H54 (cell line): Measurements from ENCODE around the gene KPNA2.
"Not testable (repeated sequence)": the region's sequence is repeated elsewhere in the genome, so short reads cannot be mapped to it uniquely, and the experiment has no call there.

Source experiments
- DNase-seq: peaks from one replicate; pipeline ENCODE4 v3.0.0; 2011; ENCODE audit warnings: low spot score, mixed read lengths; ENCODE audit not compliant: insufficient read length
- FAIRE-seq: peaks from 3 replicates; lab custom pipeline; 2011; peaks lifted over from hg19 to GRCh38; lab: Jason Lieb, UNC
- POLR2A ChIP-seq: IDR thresholded peaks from 2 replicates; pipeline ENCODE4 v1.6.1; 2011; ENCODE audit warnings: low read depth, mild to moderate bottlenecking, low read length

The KPNA2 gene

DNA sequence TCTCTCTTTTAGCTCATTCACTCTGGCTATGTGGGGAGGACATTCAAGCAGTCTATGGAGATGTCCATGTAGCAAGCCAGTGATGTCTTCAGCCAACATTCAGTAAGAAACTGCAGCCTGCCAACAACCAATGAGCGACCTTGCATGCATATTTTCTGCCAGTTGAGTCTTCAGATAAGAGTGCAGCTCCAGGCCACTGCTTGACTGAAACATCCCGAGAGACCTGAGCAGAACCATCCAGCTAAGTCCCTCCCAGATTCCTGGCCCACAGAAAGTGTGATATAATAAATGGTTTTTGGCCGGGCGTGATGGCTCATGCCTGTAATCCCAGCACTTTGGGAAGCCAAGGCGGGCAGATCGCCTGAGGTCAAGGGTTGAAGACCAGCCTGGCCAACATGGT lies 28.7 kb upstream of the KPNA2 start:
- DNase-seq (no peak), FAIRE-seq (no peak)
- TF ChIP-seq POLR2A, result no peak

DNA sequence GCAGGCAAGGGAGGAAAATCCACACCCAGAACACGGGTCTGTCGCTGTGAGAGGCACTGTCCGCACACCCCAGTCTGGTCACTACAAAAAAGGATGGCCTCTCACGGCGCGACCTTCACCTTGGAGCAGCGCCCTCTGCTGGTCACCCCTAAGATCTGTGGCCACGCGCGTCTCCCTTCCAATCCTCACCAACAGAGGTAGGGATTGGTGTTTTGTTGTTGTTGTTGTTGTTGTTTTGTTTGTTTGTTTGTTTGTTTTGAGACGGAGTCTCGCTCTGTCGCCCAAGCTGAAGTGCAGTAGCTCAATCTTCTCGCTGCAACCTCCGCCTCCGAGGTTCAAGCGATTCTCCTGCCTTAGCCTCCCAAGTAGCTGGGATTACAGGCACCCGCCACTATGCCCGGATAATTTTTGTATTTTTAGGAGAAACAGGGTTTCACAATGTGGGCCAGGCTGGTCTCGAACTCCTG lies 24.3 kb upstream of the KPNA2 start:
- DNase-seq (peak; percentile 67), FAIRE-seq (no peak)
- TF ChIP-seq POLR2A, result no peak

DNA sequence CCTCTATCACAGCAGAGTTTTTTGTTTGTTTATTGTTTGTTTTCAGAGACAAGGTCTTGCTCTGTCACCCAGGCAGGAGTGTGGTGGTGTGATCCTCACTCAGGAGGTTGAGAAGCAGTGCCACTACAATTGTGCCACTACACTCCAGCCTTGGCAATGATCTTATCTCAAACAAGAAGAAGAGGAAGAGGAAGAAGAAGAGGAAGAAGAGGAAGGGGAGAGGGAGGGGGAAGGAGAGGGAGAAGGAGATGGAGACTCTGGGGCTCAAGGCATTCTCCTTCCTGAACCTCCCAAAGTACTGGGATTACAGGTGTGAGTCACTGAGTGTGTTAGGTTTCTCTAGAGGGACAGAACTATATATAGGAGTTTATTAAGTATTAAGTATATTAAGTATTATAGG lies 22.1 kb upstream of the KPNA2 start:
- no peak for DNase-seq
- FAIRE-seq, result no peak
- no peak for TF ChIP-seq POLR2A

DNA sequence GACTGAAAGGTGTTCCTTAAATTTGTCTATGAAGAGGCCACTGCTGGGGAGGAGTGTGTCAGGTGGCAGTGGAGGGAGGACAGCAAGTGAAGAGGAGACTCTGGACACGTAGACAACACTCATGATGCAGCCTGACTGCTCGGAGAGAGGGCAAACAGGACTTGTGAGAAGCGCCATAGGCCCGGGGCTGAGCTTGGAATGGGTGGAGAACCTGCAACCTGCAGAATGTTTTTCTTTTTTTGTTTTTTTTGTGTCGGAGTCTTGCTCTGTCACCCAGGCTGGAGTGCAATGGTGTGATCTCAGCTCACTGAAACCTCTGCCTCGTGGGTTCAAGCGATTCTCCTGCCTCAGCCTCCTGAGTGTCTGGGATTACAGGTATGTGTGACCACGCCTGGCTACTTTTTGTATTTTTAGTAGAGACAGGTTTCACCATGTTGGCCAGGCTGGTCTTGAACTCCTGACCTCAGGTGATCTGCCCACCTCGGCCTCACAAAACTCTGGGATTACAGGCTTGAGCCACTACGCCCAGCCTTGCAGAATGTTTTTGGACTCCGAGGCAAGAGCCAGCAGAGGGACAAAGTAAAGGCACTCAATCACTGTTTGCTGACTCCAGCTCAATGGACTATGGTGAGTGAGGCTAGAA lies 20.3 kb upstream of the KPNA2 start:
- TF ChIP-seq POLR2A, result no peak
- FAIRE-seq, result no peak

DNA sequence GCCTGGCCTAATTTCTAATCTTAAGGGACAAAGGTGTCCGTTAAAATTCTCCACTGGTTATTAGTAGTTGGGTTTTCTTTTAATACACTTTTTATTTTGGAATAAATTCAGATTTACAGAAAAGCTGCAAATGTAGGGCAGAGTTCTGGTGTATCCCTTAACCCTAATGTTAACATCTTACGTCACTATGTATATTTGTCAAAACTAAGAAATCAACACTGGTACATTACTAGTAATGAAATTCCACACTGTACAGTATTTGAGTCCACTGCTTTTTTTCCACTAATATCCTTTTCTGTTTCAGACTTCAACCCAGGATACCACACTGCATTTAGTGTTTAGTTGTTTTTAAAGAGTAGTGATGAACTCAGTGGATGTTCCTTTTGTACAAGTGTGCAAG lies 18.7 kb upstream of the KPNA2 start:
- FAIRE-seq (no peak), DNase-seq (no peak)
- TF ChIP-seq POLR2A, result no peak

More for the DNA sequence above, 20.3 kb upstream of the KPNA2 start:
- DNase-seq, result no peak

DNA sequence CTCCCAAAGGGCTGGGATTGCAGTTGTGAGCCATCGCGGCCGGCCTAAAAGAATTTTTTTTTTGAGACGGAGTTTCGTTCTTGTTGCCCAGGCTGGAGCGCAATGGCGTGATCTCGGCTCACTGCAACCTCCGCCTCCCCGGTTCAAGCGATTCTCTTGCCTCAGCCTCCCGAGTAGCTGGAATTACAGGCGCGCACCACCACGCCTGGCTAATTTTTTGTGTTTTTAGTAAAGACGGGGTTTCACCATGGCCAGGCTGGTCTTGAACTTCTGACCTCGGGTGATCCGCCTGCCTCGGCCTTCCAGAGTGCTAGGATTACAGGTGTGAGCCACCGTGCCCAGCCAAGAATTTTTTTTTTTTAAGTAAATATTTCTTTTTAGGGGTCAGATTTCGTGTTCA lies 17.0 kb upstream of the KPNA2 start:
- FAIRE-seq, DNase-seq: not testable (repeated sequence)

DNA sequence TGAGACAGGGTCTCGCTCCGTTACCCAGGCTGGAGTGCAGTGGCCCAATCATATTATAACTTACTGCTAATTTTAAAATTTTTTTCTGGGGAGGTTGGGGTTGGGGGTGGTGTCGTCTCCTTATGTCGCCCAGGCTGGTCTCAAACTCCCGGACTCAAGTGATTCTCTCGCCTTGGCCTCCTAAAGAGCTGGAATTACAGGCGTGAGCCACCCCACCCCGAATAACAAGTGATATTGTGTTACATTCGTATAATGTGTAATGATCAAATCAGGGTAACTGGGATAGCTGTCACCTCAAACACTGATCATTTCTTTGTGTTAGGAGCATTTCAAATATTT lies 16.2 kb upstream of the KPNA2 start:
- DNase-seq, result no peak
- TF ChIP-seq POLR2A, result no peak
- no peak for FAIRE-seq

DNA sequence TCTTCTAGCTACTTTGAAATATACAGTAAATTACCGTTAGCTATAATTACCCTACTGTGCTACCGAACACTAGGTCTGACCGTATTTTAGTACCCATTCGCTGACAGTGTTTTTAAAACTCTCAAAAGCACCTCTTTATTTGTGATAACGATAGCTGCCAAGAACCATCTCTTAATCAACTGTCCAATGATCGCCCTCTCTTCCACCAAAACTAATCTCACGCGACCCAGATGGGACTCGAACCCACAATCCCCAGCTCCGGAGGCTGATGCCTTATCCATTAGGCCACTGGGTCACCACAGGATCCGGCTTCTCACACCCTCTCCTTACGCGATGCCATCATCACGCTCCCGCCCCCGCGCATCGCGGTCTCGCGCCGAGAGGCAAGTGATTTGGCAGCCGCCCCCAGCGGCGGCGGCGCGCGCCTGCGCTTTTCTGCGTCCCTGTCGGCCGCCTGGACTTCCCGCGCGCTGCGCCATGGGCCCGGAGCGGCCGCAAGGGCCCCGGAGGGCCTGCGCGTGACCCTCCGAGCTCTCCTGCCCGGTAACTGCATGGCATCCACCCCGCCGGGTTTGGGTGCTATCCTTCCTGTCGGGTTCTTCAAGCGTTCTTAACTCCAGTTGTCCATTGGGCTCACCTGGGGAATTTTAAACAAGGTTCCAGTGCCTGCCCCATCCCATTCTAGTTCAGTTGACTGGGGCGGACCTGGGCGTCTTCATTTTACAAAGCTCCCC lies 15.7 kb upstream of the KPNA2 start:
- DNase-seq, result peak; percentile 94
- peak; percentile 82 for TF ChIP-seq POLR2A
- FAIRE-seq, result peak; percentile 78

DNA sequence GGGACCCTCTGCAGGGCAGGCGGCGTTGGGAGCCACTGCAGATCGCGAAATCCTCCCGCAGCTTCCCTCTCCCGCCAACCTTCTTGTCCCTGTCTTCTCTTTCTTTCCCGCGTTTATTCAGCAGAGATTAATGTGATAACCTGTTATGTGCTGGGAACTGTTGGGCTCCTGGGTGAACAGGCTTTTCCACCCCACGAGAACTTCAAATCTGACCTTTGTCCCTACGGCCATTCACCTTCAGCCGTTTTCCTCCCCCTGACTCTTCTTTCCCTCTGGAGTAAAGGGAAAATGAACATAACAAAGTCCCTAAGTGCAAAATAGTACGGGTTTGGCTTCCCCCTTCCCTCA lies 15.2 kb upstream of the KPNA2 start:
- FAIRE-seq (no peak), DNase-seq (peak; percentile 33)

DNA sequence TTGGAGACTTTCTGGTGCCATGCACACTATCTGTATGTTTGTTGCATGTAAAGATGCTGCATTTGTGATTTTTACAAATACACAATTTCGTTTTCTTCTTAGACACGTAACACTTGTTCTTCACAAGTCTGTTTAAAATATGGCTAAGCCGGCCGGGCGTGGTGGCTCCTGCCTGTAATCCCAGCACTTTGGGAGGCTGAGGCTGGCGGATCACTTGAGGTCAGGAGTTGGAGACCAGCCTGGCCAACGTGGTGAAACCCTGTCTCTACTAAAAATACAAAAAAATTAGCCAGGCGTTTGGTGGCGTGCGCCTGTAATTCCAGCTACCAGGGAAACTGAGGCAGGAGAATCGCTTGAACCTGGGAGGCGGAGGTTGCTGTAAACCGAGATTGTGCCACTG lies 14.7 kb upstream of the KPNA2 start:
- DNase-seq, FAIRE-seq: not testable (repeated sequence)

More for the DNA sequence above, 15.2 kb upstream of the KPNA2 start:
- TF ChIP-seq POLR2A, result no peak

DNA sequence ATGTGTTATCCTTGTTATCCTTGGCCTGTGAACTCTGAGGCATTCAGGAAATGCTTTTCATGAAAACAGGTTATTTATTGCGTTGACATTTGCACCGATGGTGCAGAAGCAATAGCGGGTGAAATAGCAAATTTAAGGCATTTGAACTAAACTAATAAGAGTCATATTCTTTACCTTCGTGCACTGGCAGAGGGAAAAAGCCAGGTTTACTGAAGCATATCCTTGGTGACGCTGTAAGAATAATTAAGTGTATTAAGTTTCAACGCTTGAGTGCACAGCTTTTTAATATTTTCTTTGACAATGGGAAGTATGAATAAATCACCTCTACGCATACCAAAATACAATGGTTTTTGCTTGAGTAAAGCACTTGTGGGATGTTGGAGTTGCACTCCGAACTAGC lies 13.6 kb upstream of the KPNA2 start:
- FAIRE-seq, result no peak
- no peak for TF ChIP-seq POLR2A
- no peak for DNase-seq

DNA sequence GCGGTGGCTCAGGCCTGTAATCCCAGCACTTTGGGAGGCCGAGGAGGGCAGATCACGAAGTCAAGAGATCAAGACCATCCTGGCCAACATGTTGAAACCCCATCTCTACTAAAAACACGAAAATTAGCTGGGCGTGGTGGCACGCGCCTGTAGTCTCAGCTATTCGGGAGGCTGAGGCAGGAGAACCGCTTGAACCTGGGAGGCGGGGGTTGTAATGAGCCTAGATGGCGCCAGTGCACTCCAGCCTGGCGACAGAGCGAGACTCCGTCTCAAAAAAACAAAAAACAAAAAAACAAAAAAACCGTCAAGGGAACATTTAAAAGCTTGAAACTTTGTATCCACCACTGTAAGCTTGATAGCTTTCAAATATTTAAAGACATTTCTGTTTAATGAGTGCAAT lies 13.0 kb upstream of the KPNA2 start:
- not testable (repeated sequence) for DNase-seq, FAIRE-seq

DNA sequence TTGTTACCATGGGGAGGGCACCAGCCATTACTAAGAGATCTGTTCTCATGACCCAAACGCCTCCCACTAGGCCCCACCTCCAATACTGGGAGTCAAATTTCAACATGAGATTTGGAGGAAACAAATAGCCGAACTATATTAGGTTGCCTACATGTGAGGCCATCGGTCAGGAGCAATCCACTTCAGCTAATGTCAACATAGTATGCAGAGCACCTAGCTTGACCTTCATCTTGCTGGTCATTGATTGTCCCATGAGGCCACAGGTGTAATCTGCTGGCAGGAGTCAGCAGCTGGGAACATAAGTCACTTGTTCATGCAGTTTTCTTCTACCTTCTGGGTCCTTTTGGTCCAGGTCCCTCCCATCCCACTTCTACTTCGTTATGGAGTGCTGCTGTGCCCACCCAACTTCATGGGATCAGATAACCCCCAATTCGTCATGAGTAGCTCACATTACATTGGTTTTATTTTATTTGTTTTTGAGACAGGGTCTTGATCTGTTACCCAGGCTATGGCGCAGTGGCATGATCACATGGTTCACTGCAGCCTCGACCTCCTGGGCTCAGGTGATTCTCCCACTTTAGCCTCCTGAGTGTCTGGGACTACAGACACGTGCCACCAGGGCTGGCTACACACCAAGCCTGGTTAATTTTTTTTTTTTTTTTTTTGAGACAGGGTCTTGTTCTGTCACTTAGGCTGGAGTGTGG lies 5.9 kb upstream of the KPNA2 start:
- no peak for TF ChIP-seq POLR2A
- DNase-seq (no peak), FAIRE-seq (no peak)

DNA sequence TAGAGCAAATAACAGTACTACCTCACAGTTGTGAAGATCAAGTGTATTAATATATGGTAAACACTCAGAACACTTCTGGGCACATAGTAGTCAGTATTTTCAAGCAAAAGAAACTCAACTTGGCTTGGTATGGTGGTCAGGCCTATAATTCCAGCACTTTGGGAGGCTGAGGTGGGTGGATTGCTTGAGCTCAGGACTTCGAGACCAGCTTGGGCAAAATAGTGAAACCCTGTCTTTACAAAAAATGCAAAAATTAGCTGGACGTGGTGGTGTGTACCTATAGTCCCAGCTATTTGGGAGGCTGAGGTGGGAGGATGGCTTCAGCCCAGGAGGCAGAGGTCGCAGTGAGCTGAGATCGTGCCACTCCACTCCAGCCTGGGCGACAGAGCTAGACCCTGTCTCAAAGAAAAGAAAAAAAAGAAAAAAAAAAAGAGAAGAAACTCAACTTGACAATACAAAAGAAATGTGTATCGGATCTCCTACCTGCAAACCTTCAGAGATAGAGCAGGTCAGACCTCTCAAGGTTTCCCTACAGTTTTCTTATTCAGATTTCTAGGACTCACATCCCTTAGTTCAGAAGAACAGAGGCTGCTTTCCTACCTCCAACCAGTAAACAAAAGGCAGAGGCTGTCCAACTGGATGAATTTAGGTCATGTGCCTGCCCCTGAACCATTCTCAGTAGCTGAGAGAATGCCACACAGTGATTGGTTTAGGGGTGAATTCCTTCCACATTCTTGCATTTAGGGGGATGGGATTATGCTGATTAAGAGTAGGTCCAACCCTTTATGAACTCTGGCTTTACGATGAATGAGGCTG lies 1.7 kb upstream of the KPNA2 start:
- peak; percentile 96 for FAIRE-seq
- no peak for TF ChIP-seq POLR2A
- peak; percentile 63 for DNase-seq
